Activated CD4-positive, alpha-beta T cell treated with anti-CD3 and anti-CD28 coated beads, Interleukin-2, amount 10 ng/mL, durations not matched to agents 24 days and 14 days (primary cell): ENCODE data around the gene MDFI. TPM values are rescaled to one million over a fixed set of nuclear protein-coding genes. Genes with fewer than 3 reads are reported as not detected.
A peak's percentile ranks its signal among the peaks of the same experiment; 100 is the strongest.

Source experiments
- DNase-seq: peaks from one replicate; pipeline ENCODE4 v3.0.0; 2022
- H3K27ac Mint-ChIP-seq: one replicate; pipeline ENCODE4 v1.8.0; 2022; ENCODE audit warnings: mild to moderate bottlenecking, mixed read lengths
- H3K27me3 Mint-ChIP-seq: one replicate; pipeline ENCODE4 v1.8.0; 2022; ENCODE audit warnings: mixed read lengths
- H3K36me3 Mint-ChIP-seq: one replicate; pipeline ENCODE4 v1.8.0; 2022; ENCODE audit warnings: low read depth, mild to moderate bottlenecking, mixed read lengths
- H3K4me1 Mint-ChIP-seq: one replicate; pipeline ENCODE4 v1.8.0; 2021; ENCODE audit warnings: mixed read lengths
- H3K4me3 Mint-ChIP-seq: one replicate; pipeline ENCODE4 v1.8.0; 2022; ENCODE audit warnings: mild to moderate bottlenecking, moderate library complexity, mixed read lengths
- H3K9me3 Mint-ChIP-seq: one replicate; pipeline ENCODE4 v1.8.0; 2021; ENCODE audit warnings: mixed read lengths
- intact Hi-C: fragments of 100-400 bp; cut with micrococcal nuclease; formaldehyde crosslinking; loops from one replicate; pipeline ENCODE4 v1.15.1; 2023
- total RNA-seq: library from RNA; stranded (reverse); gene quantifications from 2 replicates; pipeline ENCODE4 v1.2.3, GENCODE V29; 2022

The MDFI gene
- total RNA-seq, 1 donor from 2014 or later: not detected

GRCh38 chr6:41672016-41672415 is 33.7 kb downstream of the MDFI start:
- no peak for DNase-seq
- Mint-ChIP-seq H3K27me3 (peaks cover 26% of the 10 kb centered on the region), H3K4me1 (no peaks in the 10 kb centered on the region)

GRCh38 chr6:41672816-41673703 is 34.8 kb downstream of the MDFI start:
- DNase-seq: no peak
- no peak overlapping the region for H3K27ac Mint-ChIP-seq
- H3K27me3 Mint-ChIP-seq: peaks cover 21% of the 10 kb centered on the region
- no peaks in the 10 kb centered on the region for H3K36me3 Mint-ChIP-seq
- peaks cover 3% of the 10 kb centered on the region for H3K9me3 Mint-ChIP-seq
- no peak overlapping the region for H3K4me3 Mint-ChIP-seq
- intact Hi-C loops: no loop called here
- no peaks in the 10 kb centered on the region for H3K4me1 Mint-ChIP-seq

More at GRCh38 chr6:41672016-41672415, 33.7 kb downstream of the MDFI start:
- no peak overlapping the region for H3K27ac Mint-ChIP-seq
- peaks cover 3% of the 10 kb centered on the region for H3K9me3 Mint-ChIP-seq
- H3K36me3 Mint-ChIP-seq: no peaks in the 10 kb centered on the region
- intact Hi-C loops: no loop called here
- H3K4me3 Mint-ChIP-seq: no peak overlapping the region

GRCh38 chr6:41673704-41674000 is 35.4 kb downstream of the MDFI start:
- no peak overlapping the region for H3K4me3 Mint-ChIP-seq
- H3K4me1 Mint-ChIP-seq: no peaks in the 10 kb centered on the region
- no peak overlapping the region for H3K27ac Mint-ChIP-seq
- DNase-seq: no peak
- intact Hi-C loops: no loop called here
- no peaks in the 10 kb centered on the region for H3K36me3 Mint-ChIP-seq
- H3K27me3 Mint-ChIP-seq: peaks cover 19% of the 10 kb centered on the region
- H3K9me3 Mint-ChIP-seq: peaks cover 3% of the 10 kb centered on the region

- Mint-ChIP-seq H3K4me1 (no peaks in the 10 kb centered on the region), H3K4me3 (no peak overlapping the region), H3K36me3 (no peaks in the 10 kb centered on the region), H3K27ac (no peak overlapping the region), H3K9me3 (peaks cover 3% of the 10 kb centered on the region), H3K27me3 (peaks cover 21% of the 10 kb centered on the region)
- intact Hi-C loops: no loop called here
- no peak for DNase-seq
Observed at GRCh38 chr6:41674231-41675000, 36.1 kb downstream of the MDFI start.

- Mint-ChIP-seq H3K36me3 (no peaks in the 10 kb centered on the region), H3K27ac (no peak overlapping the region)
Observed at GRCh38 chr6:41675176-41675775, 37.0 kb downstream of the MDFI start.

GRCh38 chr6:41675992-41676391 is 37.7 kb downstream of the MDFI start:
- DNase-seq: no peak
- Mint-ChIP-seq H3K9me3 (no peaks in the 10 kb centered on the region), H3K4me3 (no peak overlapping the region), H3K36me3 (no peaks in the 10 kb centered on the region), H3K27ac (no peak overlapping the region), H3K27me3 (peaks cover 15% of the 10 kb centered on the region), H3K4me1 (no peaks in the 10 kb centered on the region)
- intact Hi-C loops: no loop called here

More at GRCh38 chr6:41675176-41675775, 37.0 kb downstream of the MDFI start:
- Mint-ChIP-seq H3K4me1 (no peaks in the 10 kb centered on the region), H3K4me3 (no peak overlapping the region), H3K27me3 (peaks cover 17% of the 10 kb centered on the region), H3K9me3 (no peaks in the 10 kb centered on the region)
- intact Hi-C loops: no loop called here
- DNase-seq: no peak

- no peaks in the 10 kb centered on the region for H3K9me3 Mint-ChIP-seq
- H3K4me1 Mint-ChIP-seq: no peaks in the 10 kb centered on the region
- H3K27ac Mint-ChIP-seq: no peak overlapping the region
- DNase-seq: no peak
- intact Hi-C loops: no loop called here
- H3K36me3 Mint-ChIP-seq: no peaks in the 10 kb centered on the region
- no peak overlapping the region for H3K4me3 Mint-ChIP-seq
- H3K27me3 Mint-ChIP-seq: peaks cover 15% of the 10 kb centered on the region
Observed at GRCh38 chr6:41676431-41676830, 38.2 kb downstream of the MDFI start.

- no peak for DNase-seq
- Mint-ChIP-seq H3K4me1 (peaks cover 1% of the 10 kb centered on the region), H3K27me3 (peaks cover 15% of the 10 kb centered on the region), H3K4me3 (no peak overlapping the region), H3K9me3 (no peaks in the 10 kb centered on the region), H3K36me3 (no peaks in the 10 kb centered on the region), H3K27ac (no peak overlapping the region)
- intact Hi-C loops: no loop called here
Observed at GRCh38 chr6:41677124-41677921, 39.1 kb downstream of the MDFI start.

GRCh38 chr6:41678511-41679084 is 40.3 kb downstream of the MDFI start:
- Mint-ChIP-seq H3K4me1 (peaks cover 4% of the 10 kb centered on the region), H3K36me3 (no peaks in the 10 kb centered on the region), H3K27me3 (peaks cover 15% of the 10 kb centered on the region), H3K27ac (no peak overlapping the region), H3K9me3 (no peaks in the 10 kb centered on the region), H3K4me3 (no peak overlapping the region)
- DNase-seq: no peak
- intact Hi-C loops: no loop called here

GRCh38 chr6:41679696-41680095 is 41.4 kb downstream of the MDFI start:
- no peak for DNase-seq
- peaks cover 12% of the 10 kb centered on the region for H3K27me3 Mint-ChIP-seq
- no peak overlapping the region for H3K4me3 Mint-ChIP-seq
- no peaks in the 10 kb centered on the region for H3K36me3 Mint-ChIP-seq
- peaks cover 6% of the 10 kb centered on the region for H3K4me1 Mint-ChIP-seq
- intact Hi-C loops: no loop called here
- no peak overlapping the region for H3K27ac Mint-ChIP-seq
- H3K9me3 Mint-ChIP-seq: no peaks in the 10 kb centered on the region

GRCh38 chr6:41680182-41680965 is 42.1 kb downstream of the MDFI start:
- Mint-ChIP-seq H3K36me3 (peaks cover 1% of the 10 kb centered on the region), H3K27ac (no peak overlapping the region), H3K4me3 (no peak overlapping the region), H3K4me1 (peaks cover 6% of the 10 kb centered on the region), H3K9me3 (no peaks in the 10 kb centered on the region), H3K27me3 (peaks cover 12% of the 10 kb centered on the region)
- DNase-seq: no peak
- intact Hi-C loops: no loop called here

- H3K27me3 Mint-ChIP-seq: peaks cover 5% of the 10 kb centered on the region
- peak overlapping the region; percentile 83 for H3K4me3 Mint-ChIP-seq
- H3K9me3 Mint-ChIP-seq: no peaks in the 10 kb centered on the region
- no peak overlapping the region for H3K27ac Mint-ChIP-seq
- DNase-seq: peak; percentile 89
- H3K36me3 Mint-ChIP-seq: peaks cover 1% of the 10 kb centered on the region
- peaks cover 6% of the 10 kb centered on the region for H3K4me1 Mint-ChIP-seq
- intact Hi-C loops: loop anchor here (2.0 kb wide), 1 partner anchor 257 kb away; no protein-coding TSS in a partner anchor
Observed at GRCh38 chr6:41682056-41682477, 43.8 kb downstream of the MDFI start.
